HepG2 (cell line): ENCODE results near the gene NOL4L. TPM values are rescaled to one million over a fixed set of nuclear protein-coding genes. Genes with fewer than 3 reads are reported as not detected.

Source experiments
- GATAD1 ChIP-seq: IDR thresholded peaks from 2 replicates; pipeline ENCODE4 v1.6.1; 2016; ENCODE audit warnings: missing genetic modification reagents, missing compliant biosample characterization
- GPN1 ChIP-seq: sonication (generic); formaldehyde crosslinking; IDR thresholded peaks from 2 replicates; pipeline ENCODE4 v1.5.1; 2020; ENCODE audit warnings: missing genetic modification reagents, borderline replicate concordance
- HDAC2 ChIP-seq: sonication (generic); formaldehyde crosslinking; IDR thresholded peaks from 2 replicates; pipeline ENCODE4 v1.4.0; 2020; ENCODE audit warnings: missing genetic modification reagents
- HOXA5 ChIP-seq: sonication (generic); formaldehyde crosslinking; IDR thresholded peaks from 2 replicates; pipeline ENCODE4 v1.4.0; 2020; ENCODE audit warnings: missing genetic modification reagents
- ISX ChIP-seq: sonication (generic); formaldehyde crosslinking; conservative IDR thresholded peaks from 2 replicates; pipeline ENCODE4 v1.5.0; 2020; ENCODE audit warnings: missing genetic modification reagents
- KAT2B ChIP-seq: fragments of 150-350 bp; IDR thresholded peaks from 2 replicates; pipeline ENCODE4 v1.6.1; 2014; ENCODE audit warnings: low read depth, low read length, borderline replicate concordance
- KLF12 ChIP-seq: sonication (generic); formaldehyde crosslinking; IDR thresholded peaks from 2 replicates; pipeline ENCODE4 v1.4.0; 2020; ENCODE audit warnings: missing genetic modification reagents, borderline replicate concordance
- REXO4 ChIP-seq: sonication (generic); formaldehyde crosslinking; IDR thresholded peaks from 2 replicates; pipeline ENCODE4 v1.8.0; 2022; ENCODE audit warnings: missing genetic modification reagents, mild to moderate bottlenecking, borderline replicate concordance
- RXRA ChIP-seq: sonication (generic); formaldehyde crosslinking; IDR thresholded peaks from 2 replicates; pipeline ENCODE4 v1.5.1; 2020; ENCODE audit warnings: missing genetic modification reagents
- RXRB ChIP-seq: IDR thresholded peaks from 2 replicates; pipeline ENCODE4 v1.6.1; 2016; ENCODE audit warnings: borderline replicate concordance, missing genetic modification reagents, missing compliant biosample characterization
- SIX1 ChIP-seq: sonication (generic); formaldehyde crosslinking; IDR thresholded peaks from 2 replicates; pipeline ENCODE4 v1.4.0; 2020; ENCODE audit warnings: missing genetic modification reagents, borderline replicate concordance
- YEATS2 ChIP-seq: sonication (generic); formaldehyde crosslinking; IDR thresholded peaks from 2 replicates; pipeline ENCODE4 v1.4.0; 2020; ENCODE audit warnings: missing genetic modification reagents, borderline replicate concordance
- ZFAT ChIP-seq: sonication (generic); formaldehyde crosslinking; conservative IDR thresholded peaks from 2 replicates; pipeline ENCODE4 v1.8.1; 2023; ENCODE audit warnings: missing genetic modification reagents, inconsistent platforms
- ZNF558 ChIP-seq: sonication (generic); formaldehyde crosslinking; IDR thresholded peaks from 2 replicates; pipeline ENCODE4 v1.9.0; 2022; ENCODE audit warnings: mild to moderate bottlenecking, missing genetic modification reagents, borderline replicate concordance
- ZNF749 ChIP-seq: sonication (generic); formaldehyde crosslinking; IDR thresholded peaks from 2 replicates; pipeline ENCODE4 v1.8.0; 2022; ENCODE audit warnings: mild to moderate bottlenecking, missing genetic modification reagents, moderate library complexity, borderline replicate concordance
- ZNF816 ChIP-seq: sonication (generic); formaldehyde crosslinking; IDR thresholded peaks from 2 replicates; pipeline ENCODE4 v1.8.0; 2022; ENCODE audit warnings: missing genetic modification reagents, mild to moderate bottlenecking, borderline replicate concordance
- polyA plus RNA-seq, 8 experiments: library from polyadenylated mRNA; depleted of rRNA in 3 of 8; stranded (reverse) in 7 of 8; unstranded in 1 of 8; fragments of >200 nt; fragmentation: Illumina TruSeq in 4 of 8; extraction: Trizol in 4 of 8; gene quantifications; 2 replicates each; pipeline versions ENCODE4 v1.2.1 to v1.2.3, GENCODE V29; 2011 to 2016; ENCODE audit warnings: low read depth in 4 of 8, missing spikeins in 1 of 8, mixed read lengths in 1 of 8; ENCODE audit not compliant: insufficient read depth in 1 of 8
- total RNA-seq, 5 experiments: library from RNA; depleted of rRNA; stranded (reverse); fragments of >200 nt; fragmentation: Illumina TruSeq; extraction: Trizol; gene quantifications; 2 replicates each; pipeline ENCODE4 v1.2.3, GENCODE V29; 2016; ENCODE audit warnings: low read depth in 1 of 5
- TF ChIP-seq, protein P1 (sequence below), 2 experiments: sonication (generic) in 1 of 2; formaldehyde crosslinking in 1 of 2; IDR thresholded peaks; 2 replicates each; pipeline versions ENCODE4 v1.4.0 to v1.6.1; 2016 to 2020; ENCODE audit warnings: borderline replicate concordance in 1 of 2, low read depth in 1 of 2, mild to moderate bottlenecking in 1 of 2, missing genetic modification reagents in 1 of 2
- TF ChIP-seq, protein P2 (sequence below): sonication (generic); formaldehyde crosslinking; IDR thresholded peaks from 2 replicates; pipeline ENCODE4 v1.5.0; 2020; ENCODE audit warnings: missing genetic modification reagents
- TF ChIP-seq, protein P3 (sequence below): sonication (generic); formaldehyde crosslinking; IDR thresholded peaks from 2 replicates; pipeline ENCODE4 v1.4.0; 2020; ENCODE audit warnings: low read depth, mild to moderate bottlenecking, missing genetic modification reagents
- TF ChIP-seq, protein P4 (sequence below): IDR thresholded peaks from 2 replicates; pipeline ENCODE4 v1.6.1; 2012; ENCODE audit warnings: inconsistent platforms
- TF ChIP-seq, protein P5 (sequence below): sonication (generic); formaldehyde crosslinking; IDR thresholded peaks from 2 replicates; pipeline ENCODE4 v1.5.0; 2020; ENCODE audit warnings: missing genetic modification reagents

Gene NOL4L
- total and polyA plus RNA-seq, 2 of the 13 experiments (the other 11 are each of a cell fraction or from before 2014, with no cell fraction given), result 16.6 to 35.4 TPM

DNA sequence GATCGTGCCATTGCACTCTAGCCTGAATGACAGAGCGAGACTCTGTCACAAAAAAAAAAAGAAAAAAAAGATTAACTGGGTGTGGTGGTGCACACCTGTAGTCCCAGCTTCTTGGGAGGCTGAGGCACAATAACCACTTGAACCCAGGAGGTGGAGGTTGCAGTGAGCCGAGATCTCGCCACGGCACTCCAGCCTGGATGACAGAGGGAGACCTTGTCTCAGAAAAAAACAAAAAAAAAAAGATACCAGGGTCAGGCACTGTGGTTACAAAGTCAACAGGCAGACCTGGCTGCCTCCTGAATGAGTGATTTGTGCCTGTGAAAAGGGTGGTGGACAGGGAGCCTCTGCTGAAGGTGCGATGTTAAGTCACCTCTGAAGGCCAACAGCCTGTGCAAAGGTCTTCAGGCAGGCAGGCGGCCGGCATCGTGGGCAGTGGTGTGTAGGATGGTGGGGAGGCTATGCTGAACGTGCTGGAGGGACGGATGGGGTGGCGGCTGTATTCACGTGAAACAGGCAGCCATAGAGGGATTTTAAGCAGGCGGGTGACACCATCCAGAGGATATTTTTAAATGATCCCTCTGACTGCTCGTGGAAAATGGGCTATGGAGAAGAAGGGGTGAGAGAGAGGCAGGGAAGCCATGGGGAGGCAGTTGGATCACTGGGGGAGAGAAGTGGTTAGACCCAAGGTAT lies 41.4 kb downstream of the NOL4L start (continued):
- TF ChIP-seq YEATS2 (peak; percentile 87), ISX (CRISPR knock-in tag) (peak; percentile 83; the same call in 1 of the 2 replicates), ZNF816 (CRISPR knock-in tag) (peak; percentile 99), ZNF749 (CRISPR knock-in tag) (peak; percentile 96), KLF12 (CRISPR knock-in tag) (peak; percentile 97), REXO4 (CRISPR knock-in tag) (peak; percentile 89; the same call in 1 of the 2 replicates), ZNF558 (CRISPR knock-in tag) (peak; percentile 90; the same call in 1 of the 2 replicates), KAT2B (no peak), HOXA5 (no peak; the same call in none of the 2 replicates), HDAC2 (peak; percentile 100), GATAD1 (CRISPR knock-in tag) (peak; percentile 81), ZFAT (no peak), GPN1 (no peak), RXRB (CRISPR knock-in tag) (peak; percentile 97), SIX1 (CRISPR knock-in tag) (peak; percentile 92), RXRA (CRISPR knock-in tag) (peak; percentile 97)
- TF ChIP-seq, protein P1, sequence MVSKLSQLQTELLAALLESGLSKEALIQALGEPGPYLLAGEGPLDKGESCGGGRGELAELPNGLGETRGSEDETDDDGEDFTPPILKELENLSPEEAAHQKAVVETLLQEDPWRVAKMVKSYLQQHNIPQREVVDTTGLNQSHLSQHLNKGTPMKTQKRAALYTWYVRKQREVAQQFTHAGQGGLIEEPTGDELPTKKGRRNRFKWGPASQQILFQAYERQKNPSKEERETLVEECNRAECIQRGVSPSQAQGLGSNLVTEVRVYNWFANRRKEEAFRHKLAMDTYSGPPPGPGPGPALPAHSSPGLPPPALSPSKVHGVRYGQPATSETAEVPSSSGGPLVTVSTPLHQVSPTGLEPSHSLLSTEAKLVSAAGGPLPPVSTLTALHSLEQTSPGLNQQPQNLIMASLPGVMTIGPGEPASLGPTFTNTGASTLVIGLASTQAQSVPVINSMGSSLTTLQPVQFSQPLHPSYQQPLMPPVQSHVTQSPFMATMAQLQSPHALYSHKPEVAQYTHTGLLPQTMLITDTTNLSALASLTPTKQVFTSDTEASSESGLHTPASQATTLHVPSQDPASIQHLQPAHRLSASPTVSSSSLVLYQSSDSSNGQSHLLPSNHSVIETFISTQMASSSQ (IDR thresholded peaks at IDR 0.05; ENCODE audit: low read depth), result peak; percentile 69
- TF ChIP-seq, protein P1 (CRISPR knock-in tag; IDR thresholded peaks at IDR 0.05; ENCODE audit: borderline replicate concordance), result peak; percentile 81
- TF ChIP-seq, protein P2, sequence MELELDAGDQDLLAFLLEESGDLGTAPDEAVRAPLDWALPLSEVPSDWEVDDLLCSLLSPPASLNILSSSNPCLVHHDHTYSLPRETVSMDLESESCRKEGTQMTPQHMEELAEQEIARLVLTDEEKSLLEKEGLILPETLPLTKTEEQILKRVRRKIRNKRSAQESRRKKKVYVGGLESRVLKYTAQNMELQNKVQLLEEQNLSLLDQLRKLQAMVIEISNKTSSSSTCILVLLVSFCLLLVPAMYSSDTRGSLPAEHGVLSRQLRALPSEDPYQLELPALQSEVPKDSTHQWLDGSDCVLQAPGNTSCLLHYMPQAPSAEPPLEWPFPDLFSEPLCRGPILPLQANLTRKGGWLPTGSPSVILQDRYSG, result 0 out of 2 replicates have a peak, but pooled peaks have one; percentile 82
- TF ChIP-seq, protein P3, sequence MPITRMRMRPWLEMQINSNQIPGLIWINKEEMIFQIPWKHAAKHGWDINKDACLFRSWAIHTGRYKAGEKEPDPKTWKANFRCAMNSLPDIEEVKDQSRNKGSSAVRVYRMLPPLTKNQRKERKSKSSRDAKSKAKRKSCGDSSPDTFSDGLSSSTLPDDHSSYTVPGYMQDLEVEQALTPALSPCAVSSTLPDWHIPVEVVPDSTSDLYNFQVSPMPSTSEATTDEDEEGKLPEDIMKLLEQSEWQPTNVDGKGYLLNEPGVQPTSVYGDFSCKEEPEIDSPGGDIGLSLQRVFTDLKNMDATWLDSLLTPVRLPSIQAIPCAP (CRISPR knock-in tag), result no peak
- TF ChIP-seq, protein P4, sequence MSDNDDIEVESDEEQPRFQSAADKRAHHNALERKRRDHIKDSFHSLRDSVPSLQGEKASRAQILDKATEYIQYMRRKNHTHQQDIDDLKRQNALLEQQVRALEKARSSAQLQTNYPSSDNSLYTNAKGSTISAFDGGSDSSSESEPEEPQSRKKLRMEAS, result no peak
- TF ChIP-seq, protein P5, sequence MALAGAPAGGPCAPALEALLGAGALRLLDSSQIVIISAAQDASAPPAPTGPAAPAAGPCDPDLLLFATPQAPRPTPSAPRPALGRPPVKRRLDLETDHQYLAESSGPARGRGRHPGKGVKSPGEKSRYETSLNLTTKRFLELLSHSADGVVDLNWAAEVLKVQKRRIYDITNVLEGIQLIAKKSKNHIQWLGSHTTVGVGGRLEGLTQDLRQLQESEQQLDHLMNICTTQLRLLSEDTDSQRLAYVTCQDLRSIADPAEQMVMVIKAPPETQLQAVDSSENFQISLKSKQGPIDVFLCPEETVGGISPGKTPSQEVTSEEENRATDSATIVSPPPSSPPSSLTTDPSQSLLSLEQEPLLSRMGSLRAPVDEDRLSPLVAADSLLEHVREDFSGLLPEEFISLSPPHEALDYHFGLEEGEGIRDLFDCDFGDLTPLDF (CRISPR knock-in tag), result no peak
